ENCODE measurements around the gene LZTS3.
"Not testable (repeated sequence)": the region's sequence is repeated elsewhere in the genome, so short reads cannot be mapped to it uniquely, and the experiment has no call there.

LZTS3 gene

GRCh38 chr20:3133155-3133554 lies 40.2 kb downstream of the LZTS3 start:
- FAIRE-seq: no peak

GRCh38 chr20:3130051-3130600 lies 43.2 kb downstream of the LZTS3 start:
- no peak for FAIRE-seq

- FAIRE-seq: no peak
Observed at GRCh38 chr20:3129094-3129493, 44.3 kb downstream of the LZTS3 start.

GRCh38 chr20:3128275-3128984 lies 44.9 kb downstream of the LZTS3 start:
- FAIRE-seq: no peak

- FAIRE-seq: no peak
Observed at GRCh38 chr20:3126527-3126859, 46.9 kb downstream of the LZTS3 start.

GRCh38 chr20:3125776-3126526 lies 47.4 kb downstream of the LZTS3 start:
- not testable (repeated sequence) for FAIRE-seq

- FAIRE-seq: not testable (repeated sequence)
Observed at GRCh38 chr20:3124773-3125560, 48.4 kb downstream of the LZTS3 start.

- not testable (repeated sequence) for FAIRE-seq
Observed at GRCh38 chr20:3124163-3124562, 49.2 kb downstream of the LZTS3 start.

GRCh38 chr20:3123542-3123941 lies 49.8 kb downstream of the LZTS3 start:
- FAIRE-seq: no peak

- FAIRE-seq: no peak
Observed at GRCh38 chr20:3121955-3122610, 51.3 kb downstream of the LZTS3 start.

- no peak for FAIRE-seq
Observed at GRCh38 chr20:3121271-3121911, 52.0 kb downstream of the LZTS3 start.

- no peak for FAIRE-seq
Observed at GRCh38 chr20:3119044-3119443, 54.3 kb downstream of the LZTS3 start.

GRCh38 chr20:3117839-3118379 lies 55.4 kb downstream of the LZTS3 start:
- FAIRE-seq: not testable (repeated sequence)

GRCh38 chr20:3116341-3116740 lies 57.0 kb downstream of the LZTS3 start:
- no peak for FAIRE-seq

- FAIRE-seq: no peak
Observed at GRCh38 chr20:3115190-3116107, 57.9 kb downstream of the LZTS3 start.

All from colon (tissue), 2 donors.